ENCODE data around the gene SEC61A1.

Gene SEC61A1

GRCh38 chr3:128113817-128114794, 61.9 kb downstream of the SEC61A1 start:
- no peak for DNase-seq (ENCODE audit: low spot score)
